Fibroblast of skin of scalp (primary cell): ENCODE results near the gene AKAP7. TPM values are rescaled to one million over a fixed set of nuclear protein-coding genes. Genes with fewer than 3 reads are reported as not detected.
A peak's percentile ranks its signal among the peaks of the same experiment; 100 is the strongest.
"Not testable (repeated sequence)": the region's sequence is repeated elsewhere in the genome, so short reads cannot be mapped to it uniquely, and the experiment has no call there.

Experiments used
- DNase-seq: peaks from one replicate; pipeline ENCODE4 v3.0.0-alpha.2; 2013
- polyA plus RNA-seq, 2 experiments: library from polyadenylated mRNA; unstranded; fragments of 120-200 nt; gene quantifications; one replicate each; pipeline ENCODE4 v1.2.1, GENCODE V29; 2013; ENCODE audit not compliant: insufficient read length in 2 of 2

Gene AKAP7
- 4.5 TPM for polyA plus RNA-seq (2013, experiment 1 of 2; ENCODE audit: insufficient read length)
- polyA plus RNA-seq (2013, experiment 2 of 2; ENCODE audit: insufficient read length) = 5.0 TPM

GRCh38 chr6:131135244-131136020 lies at the start of gene AKAP7:
AKAP7 (plus strand) TSS chr6:131135467; CDS start chr6:131135764, 297 bp downstream.
- DNase-seq = peak; percentile 77

GRCh38 chr6:131090339-131090738 lies 44.9 kb upstream of the AKAP7 start:
- not testable (repeated sequence) for DNase-seq

- not testable (repeated sequence) for DNase-seq
Measured at GRCh38 chr6:131091944-131092343, 43.3 kb upstream of the AKAP7 start.

- no peak for DNase-seq
Measured at GRCh38 chr6:131093334-131093733, 41.9 kb upstream of the AKAP7 start.

GRCh38 chr6:131096786-131097185 lies 38.5 kb upstream of the AKAP7 start:
- no peak for DNase-seq

- no peak for DNase-seq
Measured at GRCh38 chr6:131101911-131102680, 33.2 kb upstream of the AKAP7 start.

GRCh38 chr6:131103296-131103695 lies 32.0 kb upstream of the AKAP7 start:
- DNase-seq = peak; percentile 82

GRCh38 chr6:131103901-131104300 lies 31.4 kb upstream of the AKAP7 start:
- DNase-seq = no peak

- peak; percentile 55 for DNase-seq
Measured at GRCh38 chr6:131107151-131107550, 28.1 kb upstream of the AKAP7 start.

GRCh38 chr6:131112249-131112648 lies 23.0 kb upstream of the AKAP7 start:
- no peak for DNase-seq

GRCh38 chr6:131115651-131116050 lies 19.6 kb upstream of the AKAP7 start:
- no peak for DNase-seq

GRCh38 chr6:131116321-131116720 lies 18.9 kb upstream of the AKAP7 start:
- DNase-seq = no peak

GRCh38 chr6:131116755-131117360 lies 18.4 kb upstream of the AKAP7 start:
- DNase-seq = peak; percentile 60

- DNase-seq = no peak
Measured at GRCh38 chr6:131117878-131118277, 17.4 kb upstream of the AKAP7 start.

GRCh38 chr6:131122007-131122406 lies 13.3 kb upstream of the AKAP7 start:
- no peak for DNase-seq

- DNase-seq = no peak
Measured at GRCh38 chr6:131122516-131122915, 12.8 kb upstream of the AKAP7 start.

GRCh38 chr6:131124336-131125071 lies 10.8 kb upstream of the AKAP7 start:
- DNase-seq = no peak

GRCh38 chr6:131125431-131125830 lies 9.8 kb upstream of the AKAP7 start:
- peak; percentile 68 for DNase-seq

- no peak for DNase-seq
Measured at GRCh38 chr6:131129689-131130553, 5.3 kb upstream of the AKAP7 start.

- DNase-seq = no peak
Measured at GRCh38 chr6:131130554-131130940, 4.7 kb upstream of the AKAP7 start.

GRCh38 chr6:131132360-131132759 lies 2.9 kb upstream of the AKAP7 start:
- no peak for DNase-seq
